Measurements from ENCODE around the gene NRGN.

- no peak for TF ChIP-seq POLR2A (IDR thresholded peaks at IDR 0.05)
- no peak for TF ChIP-seq CTCF (IDR thresholded peaks at IDR 0.05)
Measured at GRCh38 chr11:124724979-124725718, 14.6 kb upstream of the NRGN start.
